ENCODE data around the gene COL23A1.

COL23A1 gene

GRCh38 chr5:178553517-178553916 lies 36.7 kb downstream of the COL23A1 start:
- no peak for DNase-seq

- DNase-seq, result no peak
These were observed 38.7 kb downstream of the COL23A1 start for GRCh38 chr5:178551468-178551867.

GRCh38 chr5:178551059-178551458 lies 39.1 kb downstream of the COL23A1 start:
- no peak for DNase-seq

- DNase-seq, result no peak
These were observed 41.4 kb downstream of the COL23A1 start for GRCh38 chr5:178548746-178549145.

GRCh38 chr5:178547753-178548415 lies 42.3 kb downstream of the COL23A1 start:
- DNase-seq, result no peak

- no peak for DNase-seq
These were observed 43.0 kb downstream of the COL23A1 start for GRCh38 chr5:178547052-178547666.

- DNase-seq, result no peak
These were observed 43.5 kb downstream of the COL23A1 start for GRCh38 chr5:178546675-178547033.

- no peak for DNase-seq
These were observed 44.1 kb downstream of the COL23A1 start for GRCh38 chr5:178545941-178546674.

GRCh38 chr5:178545176-178545575 lies 45.0 kb downstream of the COL23A1 start:
- no peak for DNase-seq

- no peak for DNase-seq
These were observed 45.9 kb downstream of the COL23A1 start for GRCh38 chr5:178544166-178544834.

- no peak for DNase-seq
These were observed 47.7 kb downstream of the COL23A1 start for GRCh38 chr5:178542455-178542854.

- DNase-seq, result no peak
These were observed 49.7 kb downstream of the COL23A1 start for GRCh38 chr5:178540526-178540925.

GRCh38 chr5:178538741-178539229 lies 51.4 kb downstream of the COL23A1 start:
- DNase-seq, result no peak

- no peak for DNase-seq
These were observed 52.5 kb downstream of the COL23A1 start for GRCh38 chr5:178537467-178538371.

- no peak for DNase-seq
These were observed 53.4 kb downstream of the COL23A1 start for GRCh38 chr5:178536541-178537466.

GRCh38 chr5:178535299-178536175 lies 54.7 kb downstream of the COL23A1 start:
- no peak for DNase-seq

- no peak for DNase-seq
These were observed 57.1 kb downstream of the COL23A1 start for GRCh38 chr5:178533136-178533535.

GRCh38 chr5:178532666-178533065 lies 57.5 kb downstream of the COL23A1 start:
- DNase-seq, result no peak

GRCh38 chr5:178532236-178532635 lies 58.0 kb downstream of the COL23A1 start:
- no peak for DNase-seq

- no peak for DNase-seq
These were observed 58.4 kb downstream of the COL23A1 start for GRCh38 chr5:178531786-178532185.
